Neural crest cell (in vitro differentiated cells): ENCODE measurements around the gene MMP14. TPM values are rescaled to one million over a fixed set of nuclear protein-coding genes. Genes with fewer than 3 reads are reported as not detected.
A peak's percentile ranks its signal among the peaks of the same experiment; 100 is the strongest.

Source experiments
- DNase-seq: peaks from one replicate; pipeline ENCODE4 v3.0.0; 2021; ENCODE audit warnings: low read depth, mixed read lengths, low spot score
- H3K27ac Mint-ChIP-seq: one replicate; pipeline ENCODE4 v1.8.0; 2021; ENCODE audit warnings: mild to moderate bottlenecking, mixed read lengths; ENCODE audit not compliant: unreplicated experiment
- H3K27me3 Mint-ChIP-seq: 2 replicates; pipeline ENCODE4 v1.8.0; 2021; ENCODE audit warnings: low read depth, mild to moderate bottlenecking, mixed read lengths
- H3K36me3 Mint-ChIP-seq: 2 replicates; pipeline ENCODE4 v1.8.0; 2021; ENCODE audit warnings: low read depth, mild to moderate bottlenecking, mixed read lengths
- H3K4me1 Mint-ChIP-seq: 2 replicates; pipeline ENCODE4 v1.8.0; 2021; ENCODE audit warnings: mixed read lengths
- H3K4me3 Mint-ChIP-seq: one replicate; pipeline ENCODE4 v1.8.0; 2021; ENCODE audit warnings: mild to moderate bottlenecking, mixed read lengths
- H3K9me3 Mint-ChIP-seq: 2 replicates; pipeline ENCODE4 v1.8.0; 2021; ENCODE audit warnings: mixed read lengths
- total RNA-seq: library from RNA; stranded (reverse); gene quantifications from 2 replicates; pipeline ENCODE4 v1.2.1, GENCODE V29; 2021
- TF ChIP-seq, protein P1 (sequence below): fragments of 200-600 bp; sonication (generic); conservative IDR thresholded peaks from 2 replicates; pipeline ENCODE4 v1.5.0; 2021; ENCODE audit warnings: antibody characterized with exemption, mild to moderate bottlenecking

MMP14 gene
- total RNA-seq, 1 donor from 2014 or later: 63.2 TPM

- TF ChIP-seq, protein P1, sequence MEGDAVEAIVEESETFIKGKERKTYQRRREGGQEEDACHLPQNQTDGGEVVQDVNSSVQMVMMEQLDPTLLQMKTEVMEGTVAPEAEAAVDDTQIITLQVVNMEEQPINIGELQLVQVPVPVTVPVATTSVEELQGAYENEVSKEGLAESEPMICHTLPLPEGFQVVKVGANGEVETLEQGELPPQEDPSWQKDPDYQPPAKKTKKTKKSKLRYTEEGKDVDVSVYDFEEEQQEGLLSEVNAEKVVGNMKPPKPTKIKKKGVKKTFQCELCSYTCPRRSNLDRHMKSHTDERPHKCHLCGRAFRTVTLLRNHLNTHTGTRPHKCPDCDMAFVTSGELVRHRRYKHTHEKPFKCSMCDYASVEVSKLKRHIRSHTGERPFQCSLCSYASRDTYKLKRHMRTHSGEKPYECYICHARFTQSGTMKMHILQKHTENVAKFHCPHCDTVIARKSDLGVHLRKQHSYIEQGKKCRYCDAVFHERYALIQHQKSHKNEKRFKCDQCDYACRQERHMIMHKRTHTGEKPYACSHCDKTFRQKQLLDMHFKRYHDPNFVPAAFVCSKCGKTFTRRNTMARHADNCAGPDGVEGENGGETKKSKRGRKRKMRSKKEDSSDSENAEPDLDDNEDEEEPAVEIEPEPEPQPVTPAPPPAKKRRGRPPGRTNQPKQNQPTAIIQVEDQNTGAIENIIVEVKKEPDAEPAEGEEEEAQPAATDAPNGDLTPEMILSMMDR: no peak
- Mint-ChIP-seq H3K9me3 (no peaks in the 10 kb centered on the region), H3K4me1 (peaks cover 39% of the 10 kb centered on the region), H3K4me3 (peak overlapping the region; percentile 95), H3K27ac (peak overlapping the region; percentile 2), H3K27me3 (peaks cover 33% of the 10 kb centered on the region), H3K36me3 (peaks cover 13% of the 10 kb centered on the region)
- no peak for DNase-seq
These were observed 880 bp upstream of the MMP14 start for GRCh38 chr14:22835505-22835904.

DNA sequence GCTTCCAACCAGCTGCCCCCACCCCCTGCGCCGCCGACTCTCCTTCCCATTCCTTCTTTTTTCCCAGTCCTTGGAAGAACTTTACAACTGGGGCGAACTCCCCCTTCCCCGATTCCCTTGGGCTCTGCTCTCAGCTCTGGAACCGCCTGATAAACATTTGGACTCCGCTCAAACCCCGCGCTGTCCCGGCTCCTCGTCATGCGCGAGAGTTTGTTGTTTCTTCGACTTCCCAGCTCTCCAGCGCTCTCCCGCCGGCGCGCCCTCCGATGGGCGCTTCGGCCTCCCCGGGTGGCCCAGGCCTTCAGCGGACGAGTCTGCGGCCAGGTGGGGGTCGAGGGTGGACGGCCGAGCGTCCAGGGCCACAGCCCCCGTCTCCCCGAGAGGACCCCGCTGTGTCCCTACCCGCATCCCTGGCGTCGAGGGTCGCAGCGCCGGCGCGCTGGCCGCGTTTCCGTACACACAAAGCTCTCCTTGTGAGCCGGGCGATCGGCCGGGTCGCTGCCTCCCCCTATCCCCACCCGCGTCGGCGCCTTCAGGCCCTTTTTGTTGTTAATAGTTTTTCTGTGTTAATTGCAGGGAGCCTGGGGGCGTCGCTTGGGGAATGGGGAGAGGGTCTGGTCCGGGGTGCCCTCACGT is 847 bp downstream of the MMP14 start:
- Mint-ChIP-seq H3K4me1 (peaks cover 31% of the 10 kb centered on the region), H3K9me3 (no peaks in the 10 kb centered on the region)
- DNase-seq: peak; percentile 41

GRCh38 chr14:22837750-22838538 is 1.6 kb downstream of the MMP14 start:
- peak overlapping the region; percentile 90 for H3K4me3 Mint-ChIP-seq
- H3K27me3 Mint-ChIP-seq: peaks cover 33% of the 10 kb centered on the region
- no peaks in the 10 kb centered on the region for H3K9me3 Mint-ChIP-seq
- H3K27ac Mint-ChIP-seq: peak overlapping the region; percentile 71
- peaks cover 15% of the 10 kb centered on the region for H3K36me3 Mint-ChIP-seq
- TF ChIP-seq, protein P1: no peak
- DNase-seq: no peak
- peaks cover 31% of the 10 kb centered on the region for H3K4me1 Mint-ChIP-seq

More for the DNA sequence above, 847 bp downstream of the MMP14 start:
- TF ChIP-seq, protein P1: no peak
- peak overlapping the region; percentile 95 for H3K4me3 Mint-ChIP-seq
- peaks cover 15% of the 10 kb centered on the region for H3K36me3 Mint-ChIP-seq
- H3K27ac Mint-ChIP-seq: peak overlapping the region; percentile 99
- H3K27me3 Mint-ChIP-seq: peaks cover 33% of the 10 kb centered on the region

- Mint-ChIP-seq H3K27me3 (peaks cover 33% of the 10 kb centered on the region), H3K27ac (no peak overlapping the region), H3K36me3 (peaks cover 15% of the 10 kb centered on the region), H3K4me1 (peaks cover 31% of the 10 kb centered on the region), H3K4me3 (peak overlapping the region; percentile 90), H3K9me3 (no peaks in the 10 kb centered on the region)
- TF ChIP-seq, protein P1: no peak
- DNase-seq: no peak
These were observed 2.3 kb downstream of the MMP14 start for GRCh38 chr14:22838631-22839041.

DNA sequence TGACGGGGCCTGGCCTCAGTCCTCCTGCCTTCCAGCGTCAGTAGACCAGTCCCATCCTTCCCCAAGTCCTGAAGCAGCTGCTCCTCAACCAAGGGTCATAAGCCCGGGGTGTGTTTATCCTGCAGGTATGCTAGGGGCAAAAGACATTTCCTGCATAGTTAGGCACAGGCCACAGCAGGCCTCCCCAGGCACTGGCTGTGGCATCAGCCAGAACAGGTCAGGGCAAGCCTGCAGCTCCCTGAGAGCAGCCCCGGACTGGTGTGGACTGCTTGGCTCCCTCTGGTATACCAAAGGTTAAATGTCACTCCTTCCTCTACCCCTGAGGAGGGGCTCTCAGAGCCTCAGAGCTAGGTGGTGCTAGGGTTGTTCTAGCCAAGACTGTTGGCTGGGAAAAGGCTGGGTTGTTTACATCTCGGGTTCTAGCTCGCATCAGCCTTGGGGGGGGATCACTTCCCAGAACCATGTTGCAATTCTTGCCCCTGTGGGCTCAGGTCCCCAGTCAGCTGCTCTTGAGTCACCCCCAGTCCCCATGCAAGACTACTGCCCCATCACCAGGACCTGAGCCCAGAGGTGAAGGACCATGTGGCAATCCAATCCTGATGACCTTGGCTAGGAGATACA is 2.9 kb downstream of the MMP14 start:
- no peaks in the 10 kb centered on the region for H3K9me3 Mint-ChIP-seq

More for the DNA sequence above, 2.9 kb downstream of the MMP14 start:
- DNase-seq: no peak
- Mint-ChIP-seq H3K27me3 (peaks cover 33% of the 10 kb centered on the region), H3K4me1 (peaks cover 31% of the 10 kb centered on the region), H3K36me3 (peaks cover 15% of the 10 kb centered on the region), H3K4me3 (peak overlapping the region; percentile 90), H3K27ac (no peak overlapping the region)
- TF ChIP-seq, protein P1: no peak
